SU-DHL-6 (cell line): ENCODE results near the gene CYP2A6.
"Not testable (repeated sequence)": the region's sequence is repeated elsewhere in the genome, so short reads cannot be mapped to it uniquely, and the experiment has no call there.

ENCODE experiments used
- H2AFZ ChIP-seq: fragments of 200-600 bp; sonication (generic); 2 replicates; pipeline ENCODE4 v1.6.1; 2014; ENCODE audit warnings: low read depth, mild to moderate bottlenecking, moderate library complexity, mixed read lengths, antibody characterized with exemption, low read length; ENCODE audit not compliant: severe bottlenecking
- H3F3A ChIP-seq: fragments of 200-600 bp; shearing (Covaris generic); 2 replicates; pipeline ENCODE4 v1.6.0; 2016; ENCODE audit warnings: antibody characterized with exemption, mild to moderate bottlenecking; ENCODE audit not compliant: insufficient read depth
- H3K27ac ChIP-seq: fragments of 200-600 bp; sonication (generic); 2 replicates; pipeline ENCODE4 v1.5.1; 2016; ENCODE audit warnings: low read depth, mild to moderate bottlenecking, low read length, moderate library complexity, mixed read lengths
- H3K27me3 ChIP-seq: fragments of 200-600 bp; sonication (generic), shearing (Covaris generic); 2 replicates; pipeline ENCODE4 v1.6.0; 2014; ENCODE audit warnings: mild to moderate bottlenecking, low read length
- H3K36me3 ChIP-seq: fragments of 200-600 bp; sonication (generic); 2 replicates; pipeline ENCODE4 v1.6.1; 2014; ENCODE audit warnings: mild to moderate bottlenecking, low read length, mixed read lengths
- H3K4me2 ChIP-seq: fragments of 300-600, 200-600 bp; shearing (Covaris generic), sonication (generic); 2 replicates; pipeline ENCODE4 v1.6.0; 2014; ENCODE audit warnings: low read length, low read depth, mild to moderate bottlenecking; ENCODE audit not compliant: poor library complexity, severe bottlenecking
- H3K4me3 ChIP-seq: fragments of 200-600 bp; sonication (generic); 2 replicates; pipeline ENCODE4 v1.5.1; 2014; ENCODE audit warnings: antibody characterized with exemption, low read length, mild to moderate bottlenecking, mixed read lengths; ENCODE audit not compliant: insufficient read depth, poor library complexity, severe bottlenecking
- H3K79me2 ChIP-seq: fragments of 200-600 bp; sonication (generic); 2 replicates; pipeline ENCODE4 v1.6.1; 2014; ENCODE audit warnings: mild to moderate bottlenecking, low read length, moderate library complexity; ENCODE audit not compliant: insufficient read depth
- H3K9ac ChIP-seq: fragments of 200-600 bp; sonication (generic); 2 replicates; pipeline ENCODE4 v1.7.0; 2014; ENCODE audit warnings: mild to moderate bottlenecking, low read length
- H3K9me2 ChIP-seq: fragments of 200-600 bp; sonication (generic); replicated peaks from 2 replicates; pipeline ENCODE4 v1.6.1; 2014; ENCODE audit warnings: low read length; ENCODE audit not compliant: insufficient read depth
- H3K9me3 ChIP-seq: fragments of 200-600 bp; sonication (generic); 2 replicates; pipeline ENCODE4 v1.6.1; 2014; ENCODE audit warnings: low read length, mixed read lengths; ENCODE audit not compliant: insufficient read depth
- H4K20me1 ChIP-seq: fragments of 200-600 bp; sonication (generic); 2 replicates; pipeline ENCODE4 v1.6.1; 2014; ENCODE audit warnings: low read depth, mild to moderate bottlenecking, antibody characterized with exemption, low read length, moderate library complexity, mixed read lengths
- CTCF ChIP-seq: fragments of 200-600 bp; sonication (generic); IDR thresholded peaks from one replicate; pipeline ENCODE4 v1.5.1; 2017; ENCODE audit warnings: antibody characterized with exemption, mild to moderate bottlenecking, low read length, moderate library complexity; ENCODE audit not compliant: insufficient read depth, poor library complexity, severe bottlenecking
- EZH2phosphoT487 ChIP-seq: fragments of 200-600 bp; sonication (generic), shearing (Covaris generic); conservative IDR thresholded peaks from 2 replicates; pipeline ENCODE4 v1.6.1; 2018; ENCODE audit warnings: mild to moderate bottlenecking, antibody characterized with exemption, low read length, moderate library complexity, mixed read lengths

The CYP2A6 gene

GRCh38 chr19:40858109-40858508 lies 7.9 kb upstream of the CYP2A6 start:
- no peaks in the 10 kb centered on the region for H3K36me3 ChIP-seq
- no peak overlapping the region for H3K27ac ChIP-seq
- no peaks in the 10 kb centered on the region for H3F3A ChIP-seq
- no peaks in the 10 kb centered on the region for H3K27me3 ChIP-seq
- no peaks in the 10 kb centered on the region for H3K79me2 ChIP-seq
- no peak overlapping the region for H3K9ac ChIP-seq
- no peak overlapping the region for H2AFZ ChIP-seq
- H3K4me3 ChIP-seq: no peak overlapping the region
- H4K20me1 ChIP-seq: no peaks in the 10 kb centered on the region
- H3K9me2 ChIP-seq: no peaks in the 10 kb centered on the region
- no peak overlapping the region for H3K4me2 ChIP-seq
- TF ChIP-seq EZH2phosphoT487: no peak
- TF ChIP-seq CTCF: no peak
- no peaks in the 10 kb centered on the region for H3K9me3 ChIP-seq

- not testable (repeated sequence) for H3K9me2 ChIP-seq, H3K4me3 ChIP-seq, H2AFZ ChIP-seq, H3K27me3 ChIP-seq, H3F3A ChIP-seq, H3K79me2 ChIP-seq, H3K36me3 ChIP-seq, H3K9ac ChIP-seq, H3K4me2 ChIP-seq, H3K27ac ChIP-seq, H3K9me3 ChIP-seq, H4K20me1 ChIP-seq
Measured at GRCh38 chr19:40852467-40853152, 2.4 kb upstream of the CYP2A6 start.

GRCh38 chr19:40846722-40847121 lies 3.5 kb downstream of the CYP2A6 start:
- H3K9ac ChIP-seq, H4K20me1 ChIP-seq, H3K9me3 ChIP-seq, H3K79me2 ChIP-seq, H3K27ac ChIP-seq, H3K4me3 ChIP-seq, H3K36me3 ChIP-seq, H3F3A ChIP-seq, H3K9me2 ChIP-seq, H3K27me3 ChIP-seq, H3K4me2 ChIP-seq, H2AFZ ChIP-seq: not testable (repeated sequence)

GRCh38 chr19:40843653-40844052 lies 6.6 kb downstream of the CYP2A6 start:
- H3K4me3 ChIP-seq, H3K9me2 ChIP-seq, H3F3A ChIP-seq, H3K4me2 ChIP-seq, H4K20me1 ChIP-seq, H3K79me2 ChIP-seq, H3K27ac ChIP-seq, H3K9ac ChIP-seq, H2AFZ ChIP-seq, H3K27me3 ChIP-seq, H3K9me3 ChIP-seq, H3K36me3 ChIP-seq: not testable (repeated sequence)

- H3F3A ChIP-seq, H3K9me2 ChIP-seq, H2AFZ ChIP-seq, H4K20me1 ChIP-seq, H3K4me3 ChIP-seq, H3K27me3 ChIP-seq, H3K36me3 ChIP-seq, H3K27ac ChIP-seq, H3K79me2 ChIP-seq, H3K9me3 ChIP-seq, H3K9ac ChIP-seq, H3K4me2 ChIP-seq: not testable (repeated sequence)
Measured at GRCh38 chr19:40842997-40843652, 7.1 kb downstream of the CYP2A6 start.

GRCh38 chr19:40842012-40842411 lies 8.2 kb downstream of the CYP2A6 start:
- H3K9me3 ChIP-seq, H3K9ac ChIP-seq, H3F3A ChIP-seq, H3K27ac ChIP-seq, H3K36me3 ChIP-seq, H3K4me3 ChIP-seq, H3K27me3 ChIP-seq, H4K20me1 ChIP-seq, H3K79me2 ChIP-seq, H2AFZ ChIP-seq, H3K9me2 ChIP-seq, H3K4me2 ChIP-seq: not testable (repeated sequence)

- H3K9me2 ChIP-seq, H3K9ac ChIP-seq, H2AFZ ChIP-seq, H3K27me3 ChIP-seq, H3K79me2 ChIP-seq, H3K4me3 ChIP-seq, H3K36me3 ChIP-seq, H3K4me2 ChIP-seq, H3F3A ChIP-seq, H4K20me1 ChIP-seq, H3K9me3 ChIP-seq, H3K27ac ChIP-seq: not testable (repeated sequence)
Measured at GRCh38 chr19:40838477-40838876, 11.8 kb downstream of the CYP2A6 start.
